HUES64 (cell line): ENCODE data around the gene PRKCZ.

Experiments used
- H3K27ac ChIP-seq: 2 replicates; pipeline ENCODE4 v1.7.0; 2013; ENCODE audit warnings: low read depth, low read length, inconsistent platforms
- H3K27me3 ChIP-seq: 2 replicates; pipeline ENCODE4 v1.6.1; 2013; ENCODE audit warnings: mild to moderate bottlenecking, low read length; ENCODE audit not compliant: insufficient read depth
- H3K36me3 ChIP-seq: 2 replicates; pipeline ENCODE4 v1.6.1; 2013; ENCODE audit warnings: mild to moderate bottlenecking, low read length; ENCODE audit not compliant: insufficient read depth
- H3K4me1 ChIP-seq: 2 replicates; pipeline ENCODE4 v1.6.1; 2013; ENCODE audit warnings: mild to moderate bottlenecking, low read length, moderate library complexity; ENCODE audit not compliant: insufficient read depth
- H3K4me3 ChIP-seq: 2 replicates; pipeline ENCODE4 v1.5.1; 2013; ENCODE audit warnings: mild to moderate bottlenecking, low read length, moderate library complexity
- H3K9ac ChIP-seq: 2 replicates; pipeline ENCODE4 v1.6.1; 2013; ENCODE audit warnings: mild to moderate bottlenecking, low read depth, low read length
- H3K9me3 ChIP-seq: 2 replicates; pipeline ENCODE4 v1.6.1; 2013; ENCODE audit warnings: low read depth, low read length; ENCODE audit not compliant: insufficient read depth
- WGBS: fragments of 150-250, 120-280 bp; methylation state at CpG from one replicate; pipeline ENCODE4 v1.1.7; 2013; ENCODE audit warnings: missing lambda C conversion rate; 5-methylcytosine and 5-hydroxymethylcytosine counted together

The PRKCZ gene

DNA sequence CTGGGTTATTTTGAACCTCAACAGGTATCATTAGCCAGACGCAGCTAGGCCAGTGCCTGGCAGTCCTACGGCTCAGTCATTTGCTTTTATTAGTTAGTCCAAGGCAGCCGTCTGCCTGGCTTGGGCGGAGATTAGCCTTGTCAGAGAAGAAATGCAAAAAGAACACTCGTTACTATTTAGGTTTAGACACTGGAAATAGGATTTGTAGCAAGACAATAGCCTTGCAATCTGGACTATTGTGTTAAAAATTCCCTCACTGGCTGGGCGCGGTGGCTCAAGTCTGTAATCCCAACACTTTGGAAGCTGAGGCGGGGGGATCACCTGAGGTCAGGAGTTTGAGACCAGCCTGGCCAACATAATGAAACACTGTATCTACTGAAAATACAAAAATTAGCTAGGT, 11.0 kb upstream of the PRKCZ start:
- WGBS = 95% methylated on average over 8 of the region's 8 CpGs
- Histone ChIP-seq H3K4me3 (no peak overlapping the region), H3K27me3 (0 out of 2 replicates have a peak, but pooled peaks cover 5% of the 10 kb centered on the region), H3K9me3 (no peaks in the 10 kb centered on the region), H3K9ac (no peak overlapping the region), H3K36me3 (no peaks in the 10 kb centered on the region), H3K27ac (no peak overlapping the region), H3K4me1 (no peaks in the 10 kb centered on the region)

DNA sequence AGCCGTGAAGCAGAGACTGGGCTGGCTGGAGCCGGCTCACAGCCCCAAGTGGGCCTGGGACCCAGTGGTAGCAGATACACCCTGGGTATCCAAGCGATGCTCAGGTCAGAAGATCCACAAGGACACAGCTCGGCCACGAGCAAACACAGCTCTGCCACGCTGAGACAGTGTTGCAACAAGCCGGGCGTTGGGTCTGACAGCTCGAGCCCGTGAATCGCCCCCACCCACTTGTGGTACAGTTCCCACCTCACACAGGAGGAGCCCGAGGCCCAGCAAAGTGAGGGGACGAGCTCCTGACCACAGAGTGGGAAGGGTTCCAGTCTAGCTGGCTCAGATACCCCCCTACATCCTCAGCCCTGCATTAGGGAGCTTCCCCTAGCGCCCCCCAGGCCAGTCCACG, 8.9 kb upstream of the PRKCZ start:
- Histone ChIP-seq H3K9ac (no peak overlapping the region), H3K36me3 (no peaks in the 10 kb centered on the region), H3K27ac (no peak overlapping the region), H3K27me3 (peaks cover 11% of the 10 kb centered on the region), H3K9me3 (no peaks in the 10 kb centered on the region), H3K4me3 (no peak overlapping the region), H3K4me1 (no peaks in the 10 kb centered on the region)
- WGBS = 91% methylated on average over 15 of the region's 15 CpGs

DNA sequence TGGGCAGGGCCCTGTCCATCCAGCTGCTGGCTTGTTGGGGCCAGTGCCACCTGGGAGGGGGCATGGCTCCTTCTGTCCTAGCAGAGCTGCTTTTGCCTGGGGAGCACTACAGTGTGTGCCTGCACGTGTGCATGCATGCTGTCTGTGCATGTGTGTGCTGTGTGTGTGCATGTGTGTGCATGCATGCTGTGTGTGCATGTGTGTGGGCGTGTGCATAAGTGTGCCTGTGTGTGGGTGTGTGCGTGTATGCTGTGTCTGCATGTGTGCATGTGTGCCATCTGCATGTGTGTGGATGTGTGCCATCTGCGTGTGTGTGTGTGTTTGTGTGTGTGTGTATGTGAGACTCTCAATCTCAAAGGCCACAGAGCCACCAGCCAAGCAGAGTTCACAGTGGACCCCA, 8.3 kb upstream of the PRKCZ start:
- H3K4me3 ChIP-seq = no peak overlapping the region
- WGBS = 93% methylated on average over 4 of the region's 4 CpGs
- no peaks in the 10 kb centered on the region for H3K36me3 ChIP-seq
- H3K27me3 ChIP-seq = peaks cover 11% of the 10 kb centered on the region
- H3K27ac ChIP-seq = no peak overlapping the region
- H3K9ac ChIP-seq = no peak overlapping the region
- H3K9me3 ChIP-seq = no peaks in the 10 kb centered on the region
- peaks cover 3% of the 10 kb centered on the region for H3K4me1 ChIP-seq

DNA sequence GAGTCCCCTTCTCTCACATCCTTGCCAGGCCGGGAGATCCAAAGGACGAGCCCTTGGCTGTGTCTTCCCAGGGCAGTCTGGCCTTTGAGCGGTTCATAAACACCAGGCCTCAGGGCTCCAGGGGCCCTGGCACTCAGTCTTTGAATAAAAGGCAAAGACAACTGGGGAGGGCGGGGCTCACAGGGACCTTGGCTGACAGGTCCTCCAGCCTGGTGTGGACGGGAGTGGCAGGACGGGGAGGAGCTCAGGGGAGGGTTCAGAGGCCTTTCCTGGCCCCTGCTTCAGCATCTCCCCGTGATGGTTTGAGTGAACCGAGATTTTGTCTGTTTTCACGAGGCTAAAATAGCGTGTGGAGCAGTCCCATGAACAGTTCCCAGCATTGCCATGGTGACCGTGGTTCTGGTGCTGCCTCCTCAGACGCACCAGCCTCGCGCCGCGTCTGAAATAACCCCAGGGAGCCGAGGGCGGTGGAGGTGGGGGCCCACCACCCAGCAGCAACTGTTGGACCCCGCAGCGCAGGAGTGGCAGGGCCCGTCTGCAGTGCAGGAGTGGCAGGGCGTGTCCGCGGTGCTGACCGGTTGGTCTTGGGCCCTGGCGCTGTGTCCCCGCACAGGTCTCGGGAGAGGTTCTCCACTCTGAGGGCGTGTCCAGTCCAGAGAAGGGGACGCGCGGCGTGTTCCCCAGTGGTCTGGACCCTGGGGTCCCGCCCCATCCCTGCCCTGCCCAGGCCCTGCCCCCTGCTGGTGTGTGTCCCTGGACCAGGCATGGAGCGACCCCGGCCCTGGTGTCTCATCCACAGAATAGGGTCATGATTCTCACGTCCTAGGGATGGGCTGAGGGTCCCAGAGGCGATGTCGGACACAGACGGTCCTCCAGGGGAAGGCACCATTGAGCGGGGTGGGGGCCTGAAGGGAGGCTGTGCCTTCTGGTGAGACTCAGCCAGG, 7.1 kb upstream of the PRKCZ start:
- H3K9me3 ChIP-seq = no peaks in the 10 kb centered on the region
- no peaks in the 10 kb centered on the region for H3K36me3 ChIP-seq
- no peak overlapping the region for H3K4me3 ChIP-seq
- no peak overlapping the region for H3K9ac ChIP-seq
- H3K4me1 ChIP-seq = peaks cover 13% of the 10 kb centered on the region
- H3K27me3 ChIP-seq = peaks cover 21% of the 10 kb centered on the region
- H3K27ac ChIP-seq = no peak overlapping the region
- 91% methylated on average over 41 of the region's 41 CpGs for WGBS

DNA sequence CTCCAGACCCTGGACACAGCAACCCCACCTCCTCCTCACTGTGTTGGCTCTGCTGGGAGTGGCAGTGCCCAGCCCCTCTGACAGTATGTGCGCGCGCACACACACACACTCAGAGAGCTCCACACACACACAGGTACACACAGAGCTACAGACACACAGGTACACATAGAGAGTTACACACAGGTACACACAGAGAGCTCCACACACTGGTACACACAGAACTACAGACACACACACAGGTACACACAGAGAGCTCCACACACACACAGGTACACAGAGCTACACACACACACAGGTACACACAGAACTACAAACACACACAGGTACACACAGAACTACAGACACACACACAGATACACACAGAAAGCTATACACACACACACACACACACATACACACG, 6.3 kb upstream of the PRKCZ start:
- peaks cover 28% of the 10 kb centered on the region for H3K27me3 ChIP-seq
- no peak overlapping the region for H3K27ac ChIP-seq
- 91% methylated on average over 4 of the region's 4 CpGs for WGBS

DNA sequence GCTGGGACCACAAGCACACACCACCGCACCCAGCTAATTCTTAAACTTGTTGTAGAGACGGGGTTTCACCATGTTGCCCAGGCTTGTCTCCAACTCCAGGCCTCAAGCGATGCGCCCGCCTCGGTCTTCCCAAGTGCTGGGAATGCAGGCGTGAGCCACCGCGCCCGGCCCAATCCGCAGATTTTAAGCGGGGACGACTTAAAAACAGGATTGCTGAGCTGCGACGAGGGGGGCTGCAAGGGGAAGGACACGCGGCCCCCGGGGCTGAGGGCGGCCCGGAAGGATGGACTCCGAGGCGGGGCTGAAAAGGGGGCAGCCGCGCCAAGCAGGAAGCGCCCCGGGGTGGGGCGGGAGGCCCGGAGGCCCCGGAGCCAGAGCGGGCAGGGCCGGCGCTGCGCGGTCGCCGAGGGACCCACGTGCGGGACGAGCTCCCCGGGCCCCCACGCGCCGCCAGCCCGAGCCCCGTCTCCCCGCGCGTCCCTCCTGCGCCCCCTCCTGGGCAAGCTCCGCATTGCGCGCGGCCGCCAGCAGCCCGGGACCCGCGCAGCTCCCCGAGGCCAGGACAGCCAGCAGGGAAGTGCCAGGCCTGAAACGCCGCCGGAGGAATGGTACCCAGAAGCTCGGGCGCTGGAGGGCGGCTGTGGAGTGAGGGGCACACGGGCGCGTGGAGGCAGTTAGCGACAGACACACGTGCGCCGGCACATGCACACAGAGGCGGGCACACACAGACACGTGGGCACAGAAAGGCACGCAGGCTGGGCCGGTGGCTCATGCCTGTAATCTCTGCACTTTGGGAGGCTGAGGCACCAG, 5.5 kb upstream of the PRKCZ start:
- Histone ChIP-seq H3K36me3 (no peaks in the 10 kb centered on the region), H3K4me3 (peak overlapping the region; percentile 33), H3K4me1 (peaks cover 13% of the 10 kb centered on the region), H3K9me3 (no peaks in the 10 kb centered on the region), H3K27me3 (peaks cover 28% of the 10 kb centered on the region), H3K9ac (peak overlapping the region; percentile 66), H3K27ac (no peak overlapping the region)
- 17% methylated on average over 75 of the region's 75 CpGs for WGBS

More for the DNA sequence above, 6.3 kb upstream of the PRKCZ start:
- Histone ChIP-seq H3K9ac (no peak overlapping the region), H3K4me3 (no peak overlapping the region), H3K9me3 (no peaks in the 10 kb centered on the region), H3K36me3 (no peaks in the 10 kb centered on the region), H3K4me1 (peaks cover 13% of the 10 kb centered on the region)

DNA sequence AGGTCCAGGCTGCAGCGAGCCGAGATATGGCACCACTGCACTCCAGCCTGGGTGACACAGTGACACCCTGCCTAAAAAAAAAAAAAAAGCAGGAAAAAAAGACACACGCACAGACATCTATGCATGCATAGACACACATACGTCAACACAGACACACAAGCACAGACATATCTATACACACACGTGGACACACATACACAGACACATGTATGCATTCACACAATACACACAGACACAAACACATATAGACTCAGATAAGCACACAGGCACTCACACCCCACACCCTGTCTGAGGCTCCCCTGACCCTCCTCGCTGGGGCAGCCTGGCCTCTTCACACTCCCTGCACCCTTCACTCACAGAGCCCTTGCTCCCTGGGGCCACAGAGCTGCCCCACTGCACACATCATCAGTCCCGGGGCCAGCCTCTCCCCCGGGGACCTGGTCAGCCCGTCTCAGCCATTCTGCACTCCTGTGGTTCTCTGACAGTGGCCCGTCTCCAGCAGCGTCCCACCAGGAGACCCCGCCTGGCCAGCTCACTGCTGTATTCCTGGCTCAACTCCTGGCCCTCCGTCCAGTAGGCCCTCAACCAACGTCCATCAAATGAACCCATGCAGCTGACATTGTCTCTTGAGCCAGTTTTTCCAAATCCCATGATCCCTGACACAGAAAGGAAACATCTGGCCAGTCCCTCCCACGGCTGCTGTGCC, 4.6 kb upstream of the PRKCZ start:
- Histone ChIP-seq H3K27ac (no peak overlapping the region), H3K4me3 (no peak overlapping the region), H3K36me3 (no peaks in the 10 kb centered on the region), H3K4me1 (peaks cover 13% of the 10 kb centered on the region), H3K9ac (no peak overlapping the region), H3K27me3 (peaks cover 28% of the 10 kb centered on the region), H3K9me3 (no peaks in the 10 kb centered on the region)
- 89% methylated on average over 15 of the region's 15 CpGs for WGBS

DNA sequence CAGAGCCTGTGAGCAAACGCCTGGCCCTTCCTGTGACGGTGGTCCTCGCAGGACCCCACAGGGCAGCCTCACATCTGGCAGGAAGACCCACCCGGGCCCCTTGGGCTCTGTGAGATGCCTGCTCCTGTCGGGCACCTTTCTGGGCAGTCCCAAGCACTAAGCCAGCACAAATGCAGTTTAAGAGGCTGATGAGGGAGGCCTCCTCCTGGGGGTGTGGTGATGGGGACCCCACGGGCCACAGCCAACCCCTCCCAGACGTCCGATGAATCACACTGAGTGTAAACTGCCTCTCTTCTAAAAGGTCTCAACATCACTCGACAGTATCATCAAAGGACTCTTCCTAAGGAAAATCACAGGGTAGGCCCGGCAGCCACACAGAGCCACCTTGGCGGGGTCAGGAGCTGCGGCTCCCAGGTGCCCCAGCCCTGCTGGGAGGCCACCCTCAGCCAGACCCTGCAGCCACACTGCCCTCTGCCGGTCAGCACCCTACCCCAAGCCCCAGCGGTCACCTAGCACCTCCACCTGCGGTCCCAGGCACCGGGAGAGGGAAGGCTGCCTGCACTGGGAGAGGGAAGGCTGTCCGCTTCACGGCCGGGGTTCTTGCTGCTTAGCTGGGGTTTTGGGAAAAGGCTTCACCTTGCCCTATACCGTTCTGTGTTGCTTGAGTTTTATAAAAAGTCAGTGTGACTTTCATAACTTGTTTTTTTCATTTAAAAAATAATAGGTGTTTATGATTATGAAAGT, 3.9 kb upstream of the PRKCZ start:
- Histone ChIP-seq H3K9me3 (no peaks in the 10 kb centered on the region), H3K27ac (no peak overlapping the region), H3K9ac (no peak overlapping the region), H3K27me3 (peaks cover 36% of the 10 kb centered on the region), H3K4me3 (no peak overlapping the region), H3K36me3 (no peaks in the 10 kb centered on the region), H3K4me1 (peaks cover 13% of the 10 kb centered on the region)
- 49% methylated on average over 20 of the region's 20 CpGs for whole genome bisulfite sequencing

DNA sequence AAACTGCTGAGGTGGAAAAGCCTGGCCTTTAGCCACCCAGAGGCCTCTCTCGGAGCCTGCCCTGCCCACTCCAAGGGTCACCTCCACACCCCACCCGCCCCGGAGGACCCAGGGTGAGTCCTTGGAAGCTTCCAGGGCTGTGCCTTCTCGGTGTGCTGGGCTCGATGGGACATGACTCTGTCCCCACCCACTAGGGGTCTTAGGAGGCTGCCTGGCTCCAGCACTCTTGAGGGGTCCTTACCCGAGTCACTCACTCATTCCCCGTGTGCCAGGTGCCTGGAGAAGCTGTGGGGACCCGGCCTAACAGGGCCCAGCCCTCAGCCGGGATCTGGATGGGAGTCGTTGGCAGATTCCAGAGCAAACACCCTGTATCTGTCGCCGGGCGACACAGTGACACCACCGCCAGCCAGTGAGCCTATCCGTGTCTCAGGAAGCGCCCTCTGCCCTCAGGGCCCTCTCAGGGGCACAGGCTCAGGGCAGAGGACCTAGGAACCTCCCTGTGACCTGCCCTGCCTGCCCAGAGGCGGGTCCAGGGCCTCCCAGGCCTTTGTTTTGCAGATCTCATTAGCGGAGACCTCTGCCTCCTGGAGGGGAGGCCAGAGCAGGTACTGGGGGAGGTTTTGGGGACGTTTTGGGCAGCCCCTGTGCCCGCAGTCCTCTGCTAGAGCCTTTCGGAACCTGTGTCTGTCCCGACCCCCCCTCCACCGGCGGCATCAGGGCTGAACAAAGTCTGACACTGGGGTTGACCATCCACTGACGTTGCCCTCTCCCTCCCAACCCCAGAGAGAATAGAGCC, 3.1 kb upstream of the PRKCZ start:
- no peaks in the 10 kb centered on the region for H3K36me3 ChIP-seq
- H3K4me3 ChIP-seq = peak overlapping the region; percentile 28; the same call in 1 of the 2 replicates
- peaks cover 42% of the 10 kb centered on the region for H3K27me3 ChIP-seq
- no peak overlapping the region for H3K9ac ChIP-seq
- H3K9me3 ChIP-seq = no peaks in the 10 kb centered on the region
- H3K27ac ChIP-seq = no peak overlapping the region
- peaks cover 13% of the 10 kb centered on the region for H3K4me1 ChIP-seq
- WGBS = 25% methylated on average over 25 of the region's 25 CpGs
